CD14-positive monocyte (primary cell): ENCODE measurements around the gene LBHD2. TPM values are rescaled to one million over a fixed set of nuclear protein-coding genes. Genes with fewer than 3 reads are reported as not detected.

Experiments used
- DNase-seq, 3 donors: peaks; one replicate each; pipeline ENCODE4 v3.0.0-alpha.2; 2011 to 2022
- H2AFZ ChIP-seq: 2 replicates; pipeline ENCODE4 v1.6.0; 2012; ENCODE audit warnings: mild to moderate bottlenecking, low read depth, low read length, inconsistent platforms; ENCODE audit not compliant: insufficient read depth, poor library complexity, severe bottlenecking
- H3K27ac ChIP-seq, 2 donors: 1 replicate in 1 of 2; 2 replicates in 1 of 2; pipeline ENCODE4 v1.5.1; 2012 to 2013; ENCODE audit warnings: low read length in 2 of 2, control low read depth in 1 of 2, inconsistent platforms in 1 of 2, low read depth in 1 of 2, mild to moderate bottlenecking in 1 of 2
- H3K27me3 ChIP-seq, 2 donors: one replicate each; pipeline versions ENCODE4 v1.6.0 to v1.6.1; 2011 to 2013; ENCODE audit warnings: low read length in 2 of 2; ENCODE audit not compliant: control insufficient read depth in 2 of 2, insufficient read depth in 2 of 2
- H3K36me3 ChIP-seq, 2 donors: replicated peaks in 1 of 2; 1 replicate in 1 of 2; 2 replicates in 1 of 2; pipeline versions ENCODE4 v1.5.1 to v1.6.1; 2012 to 2013; ENCODE audit warnings: low read length in 2 of 2, control low read depth in 1 of 2, inconsistent platforms in 1 of 2, mild to moderate bottlenecking in 1 of 2; ENCODE audit not compliant: insufficient read depth in 2 of 2, control insufficient read depth in 1 of 2
- H3K4me1 ChIP-seq, 2 donors: 1 replicate in 1 of 2; 2 replicates in 1 of 2; pipeline versions ENCODE4 v1.5.1 to v1.6.1; 2012 to 2013; ENCODE audit warnings: low read length in 2 of 2, control low read depth in 1 of 2, inconsistent platforms in 1 of 2, mild to moderate bottlenecking in 1 of 2, moderate library complexity in 1 of 2; ENCODE audit not compliant: insufficient read depth in 2 of 2, control insufficient read depth in 1 of 2
- H3K4me2 ChIP-seq: replicated peaks from 2 replicates; pipeline ENCODE3; 2012; ENCODE audit warnings: low read length, moderate library complexity, mild to moderate bottlenecking; ENCODE audit not compliant: poor library complexity, severe bottlenecking; ENCODE audit errors: extremely low read depth
- H3K4me3 ChIP-seq, 3 experiments: fragments of 200-600 bp in 1 of 3; sonication (generic) in 1 of 3; replicated peaks in 1 of 3; 1 replicate in 2 of 3; 2 replicates in 1 of 3; pipeline ENCODE4 v1.5.1; 2011 to 2013; ENCODE audit warnings: low read length in 3 of 3, mild to moderate bottlenecking in 3 of 3, control low read depth in 2 of 3, low read depth in 2 of 3, inconsistent platforms in 1 of 3, moderate library complexity in 1 of 3
- H3K79me2 ChIP-seq: 2 replicates; pipeline ENCODE4 v1.6.0; 2012; ENCODE audit warnings: mild to moderate bottlenecking, control low read depth, inconsistent platforms, low read length, moderate library complexity; ENCODE audit not compliant: insufficient read depth
- H3K9ac ChIP-seq: 2 replicates; pipeline ENCODE4 v1.6.0; 2017; ENCODE audit warnings: low read length, mild to moderate bottlenecking; ENCODE audit not compliant: insufficient read depth, poor library complexity, severe bottlenecking
- H3K9me3 ChIP-seq, 2 donors: replicated peaks in 1 of 2; 1 replicate in 1 of 2; 2 replicates in 1 of 2; pipeline versions ENCODE4 v1.5.1 to v1.6.1; 2012 to 2013; ENCODE audit warnings: low read length in 2 of 2, control low read depth in 1 of 2; ENCODE audit not compliant: control insufficient read depth in 1 of 2, insufficient read depth in 1 of 2
- H4K20me1 ChIP-seq: 2 replicates; pipeline ENCODE4 v1.6.0; 2012; ENCODE audit warnings: mild to moderate bottlenecking, low read length, control low read depth, moderate library complexity; ENCODE audit not compliant: insufficient read depth
- H3K27ac Mint-ChIP-seq, 7 donors: one replicate each; pipeline ENCODE4 v1.8.0; 2020; ENCODE audit warnings: mild to moderate bottlenecking in 7 of 7, mixed read lengths in 7 of 7, moderate library complexity in 6 of 7, inconsistent platforms in 2 of 7
- H3K27me3 Mint-ChIP-seq, 3 donors: one replicate each; pipeline ENCODE4 v1.8.0; 2021 to 2022; ENCODE audit warnings: low read depth in 3 of 3, mild to moderate bottlenecking in 3 of 3, mixed read lengths in 3 of 3, moderate library complexity in 3 of 3, inconsistent platforms in 1 of 3
- H3K36me3 Mint-ChIP-seq, 2 donors: one replicate each; pipeline ENCODE4 v1.8.0; 2020; ENCODE audit warnings: mixed read lengths in 2 of 2, inconsistent platforms in 1 of 2, mild to moderate bottlenecking in 1 of 2
- H3K4me1 Mint-ChIP-seq: one replicate; pipeline ENCODE4 v1.8.0; 2020; ENCODE audit warnings: mild to moderate bottlenecking, mixed read lengths
- H3K4me3 Mint-ChIP-seq, 2 donors: one replicate each; pipeline ENCODE4 v1.8.0; 2020; ENCODE audit warnings: mild to moderate bottlenecking in 2 of 2, mixed read lengths in 2 of 2, moderate library complexity in 1 of 2
- H3K9me3 Mint-ChIP-seq, 7 donors: one replicate each; pipeline ENCODE4 v1.8.0; 2020 to 2022; ENCODE audit warnings: mixed read lengths in 7 of 7, mild to moderate bottlenecking in 6 of 7, moderate library complexity in 6 of 7, inconsistent platforms in 2 of 7
- WGBS: methylation state at CpG from one replicate; pipeline ENCODE4 v1.1.5; 2013; ENCODE audit warnings: missing lambda C conversion rate; ENCODE audit not compliant: insufficient coverage; 5-methylcytosine and 5-hydroxymethylcytosine counted together
- intact Hi-C, 2 donors: fragments of 100-400 bp; cut with micrococcal nuclease; formaldehyde crosslinking; loops; one replicate each; pipeline versions ENCODE4 v1.15.0 to v1.15.1; 2023
- polyA plus RNA-seq, 3 donors: library from polyadenylated mRNA; depleted of rRNA in 1 of 3; unstranded in 2 of 3; stranded (reverse) in 1 of 3; fragments of 300-500 nt in 2 of 3; fragments of >200 nt in 1 of 3; fragmentation: Illumina TruSeq in 2 of 3; gene quantifications; 1 replicate in 2 of 3; 2 replicates in 1 of 3; pipeline ENCODE4 v1.2.3, GENCODE V29; 2012 to 2021
- TF ChIP-seq, protein P1 (sequence below): fragments of 200-600 bp; IDR thresholded peaks from one replicate; pipeline ENCODE4 v1.8.0; 2022; ENCODE audit warnings: antibody characterized with exemption, mild to moderate bottlenecking

The LBHD2 gene
- polyA plus RNA-seq, 3 donors: not detected

DNA sequence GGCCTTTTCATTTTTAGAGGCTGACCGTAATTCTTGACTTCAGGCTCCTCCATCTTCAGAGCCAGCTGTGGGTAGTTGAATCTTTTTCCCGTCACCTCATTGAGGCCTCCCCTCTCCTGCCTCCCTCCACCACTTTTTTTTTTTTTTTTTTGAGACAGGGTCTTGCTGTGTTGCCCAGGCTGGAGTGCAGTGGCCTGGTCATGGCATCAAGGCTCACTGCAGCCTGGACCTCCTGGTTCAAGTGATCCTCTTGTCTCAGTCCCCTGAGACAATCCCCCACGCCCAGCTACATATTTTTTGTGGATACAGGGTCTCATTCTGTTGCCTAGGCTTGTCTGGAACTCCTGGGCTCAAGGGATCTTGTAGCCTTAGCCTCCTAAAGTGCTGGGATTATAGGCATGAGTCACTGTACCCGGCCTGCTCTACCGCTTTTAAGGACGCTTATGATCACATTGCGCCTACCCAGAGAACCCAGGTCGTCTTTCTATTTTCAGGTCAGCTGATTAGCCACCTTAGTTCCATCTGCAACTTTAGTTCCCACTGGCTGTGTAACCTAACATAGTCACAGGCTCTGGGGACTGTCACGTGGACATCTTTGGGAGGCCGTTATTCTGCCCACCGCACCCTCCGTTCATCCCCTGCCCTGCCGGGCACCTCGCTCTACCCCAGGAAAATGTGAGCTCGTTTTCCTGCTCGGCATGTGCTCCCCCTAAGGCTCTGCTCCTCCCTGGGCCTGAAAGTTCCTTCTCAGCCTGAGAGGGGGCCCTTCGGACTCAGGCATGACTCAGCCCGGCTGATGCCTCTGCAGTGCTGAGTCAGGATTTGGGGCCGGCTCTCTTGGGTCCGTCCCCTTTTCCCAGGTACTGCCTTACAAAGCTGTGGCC lies 52.6 kb downstream of the LBHD2 start:
- H2AFZ ChIP-seq: no peak overlapping the region
- peaks cover 0 to 2% (median 0%) of the 10 kb centered on the region in 7 donors for H3K9me3 Mint-ChIP-seq
- H3K9me3 ChIP-seq: no peaks in the 10 kb centered on the region
- no peak overlapping the region for H3K4me3 ChIP-seq
- intact Hi-C loops: loop anchor here in 1 of 2 donors (5.0 kb wide), 1 partner anchor 34 kb away; no protein-coding TSS in a partner anchor
- TF ChIP-seq, protein P1, sequence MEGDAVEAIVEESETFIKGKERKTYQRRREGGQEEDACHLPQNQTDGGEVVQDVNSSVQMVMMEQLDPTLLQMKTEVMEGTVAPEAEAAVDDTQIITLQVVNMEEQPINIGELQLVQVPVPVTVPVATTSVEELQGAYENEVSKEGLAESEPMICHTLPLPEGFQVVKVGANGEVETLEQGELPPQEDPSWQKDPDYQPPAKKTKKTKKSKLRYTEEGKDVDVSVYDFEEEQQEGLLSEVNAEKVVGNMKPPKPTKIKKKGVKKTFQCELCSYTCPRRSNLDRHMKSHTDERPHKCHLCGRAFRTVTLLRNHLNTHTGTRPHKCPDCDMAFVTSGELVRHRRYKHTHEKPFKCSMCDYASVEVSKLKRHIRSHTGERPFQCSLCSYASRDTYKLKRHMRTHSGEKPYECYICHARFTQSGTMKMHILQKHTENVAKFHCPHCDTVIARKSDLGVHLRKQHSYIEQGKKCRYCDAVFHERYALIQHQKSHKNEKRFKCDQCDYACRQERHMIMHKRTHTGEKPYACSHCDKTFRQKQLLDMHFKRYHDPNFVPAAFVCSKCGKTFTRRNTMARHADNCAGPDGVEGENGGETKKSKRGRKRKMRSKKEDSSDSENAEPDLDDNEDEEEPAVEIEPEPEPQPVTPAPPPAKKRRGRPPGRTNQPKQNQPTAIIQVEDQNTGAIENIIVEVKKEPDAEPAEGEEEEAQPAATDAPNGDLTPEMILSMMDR: no peak
- H3K27me3 ChIP-seq: peaks cover 0 to 11% of the 10 kb centered on the region in 2 donors
- peak; percentile 20 to 62 (median 48) for DNase-seq
- WGBS: 31% methylated on average over 14 of the region's 20 CpGs
- H3K4me3 Mint-ChIP-seq: peak overlapping the region in 1 of 2 donors; percentile 44
- peaks cover 52 to 58% of the 10 kb centered on the region in 2 donors for H3K36me3 Mint-ChIP-seq
- peak overlapping the region; percentile 36 to 48 for H3K27ac ChIP-seq
- peaks cover 13 to 28% (median 20%) of the 10 kb centered on the region in 3 donors for H3K27me3 Mint-ChIP-seq
- no peak overlapping the region for H3K4me2 ChIP-seq
- H3K27ac Mint-ChIP-seq: peak overlapping the region; percentile 60 to 85 (median 80)
- H3K79me2 ChIP-seq: peaks cover 2% of the 10 kb centered on the region
- peaks cover 50 to 56% of the 10 kb centered on the region in 2 donors for H3K36me3 ChIP-seq
- H3K9ac ChIP-seq: no peak overlapping the region
- H4K20me1 ChIP-seq: peaks cover 66% of the 10 kb centered on the region
- H3K4me1 Mint-ChIP-seq: peaks cover 35% of the 10 kb centered on the region
- peaks cover 15 to 50% of the 10 kb centered on the region in 2 donors for H3K4me1 ChIP-seq

DNA sequence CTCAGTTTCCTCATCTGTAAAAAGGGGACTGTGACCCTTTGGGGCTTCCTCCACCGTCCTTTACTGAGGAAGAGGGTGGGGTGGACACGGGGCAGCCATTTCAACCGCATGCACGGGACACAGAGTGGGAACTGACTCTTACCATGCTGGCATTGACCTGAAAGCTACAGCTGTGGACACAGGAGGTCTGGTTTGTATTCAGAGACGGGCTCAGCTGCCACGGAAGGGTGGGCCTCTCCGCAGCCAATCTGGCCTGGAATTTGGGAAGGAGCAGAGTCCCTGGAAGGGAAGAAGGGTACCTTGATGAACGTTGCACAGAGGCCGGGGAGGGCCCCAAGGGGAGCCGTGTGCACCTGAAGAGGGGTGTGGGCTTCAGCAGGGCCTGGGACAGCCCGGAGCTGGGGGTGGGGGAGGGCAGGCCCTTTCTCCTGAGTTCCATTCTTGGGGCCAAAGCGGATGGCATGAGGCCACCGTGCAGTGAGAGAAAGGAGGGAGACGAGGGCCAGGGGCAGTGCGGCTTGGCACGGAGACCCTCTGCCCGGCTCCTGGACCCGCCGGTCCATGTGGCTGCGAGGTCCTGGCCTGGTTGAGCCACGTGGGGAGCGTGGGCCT lies 53.8 kb downstream of the LBHD2 start:
- Histone ChIP-seq H3K4me2 (no peak overlapping the region), H3K27ac (peak overlapping the region in 1 of 2 donors; percentile 12), H3K9me3 (no peaks in the 10 kb centered on the region), H4K20me1 (peaks cover 54% of the 10 kb centered on the region), H3K9ac (no peak overlapping the region), H3K79me2 (no peaks in the 10 kb centered on the region), H3K4me3 (no peak overlapping the region), H2AFZ (no peak overlapping the region), H3K4me1 (peaks cover 15 to 50% of the 10 kb centered on the region in 2 donors), H3K36me3 (peaks cover 39 to 45% of the 10 kb centered on the region in 2 donors), H3K27me3 (peaks cover 0 to 18% of the 10 kb centered on the region in 2 donors)
- intact Hi-C loops: loop anchor here in 1 of 2 donors (5.0 kb wide), 1 partner anchor 35 kb away; no protein-coding TSS in a partner anchor
- peaks cover 42 to 46% of the 10 kb centered on the region in 2 donors for H3K36me3 Mint-ChIP-seq
- H3K4me3 Mint-ChIP-seq: peak overlapping the region in 1 of 2 donors; percentile 67
- peaks cover 21 to 38% (median 29%) of the 10 kb centered on the region in 3 donors for H3K27me3 Mint-ChIP-seq
- TF ChIP-seq, protein P1: no peak
- H3K4me1 Mint-ChIP-seq: peaks cover 35% of the 10 kb centered on the region
- DNase-seq: peak in 1 of 3 donors; percentile 12
- peak overlapping the region in 4 of 7 donors; percentile 45 to 73 (median 56) for H3K27ac Mint-ChIP-seq
- peaks cover 0 to 2% (median 0%) of the 10 kb centered on the region in 7 donors for H3K9me3 Mint-ChIP-seq
- WGBS: 79% methylated on average over 18 of the region's 22 CpGs
